Measurements from ENCODE around the gene PI4KB.

DNA sequence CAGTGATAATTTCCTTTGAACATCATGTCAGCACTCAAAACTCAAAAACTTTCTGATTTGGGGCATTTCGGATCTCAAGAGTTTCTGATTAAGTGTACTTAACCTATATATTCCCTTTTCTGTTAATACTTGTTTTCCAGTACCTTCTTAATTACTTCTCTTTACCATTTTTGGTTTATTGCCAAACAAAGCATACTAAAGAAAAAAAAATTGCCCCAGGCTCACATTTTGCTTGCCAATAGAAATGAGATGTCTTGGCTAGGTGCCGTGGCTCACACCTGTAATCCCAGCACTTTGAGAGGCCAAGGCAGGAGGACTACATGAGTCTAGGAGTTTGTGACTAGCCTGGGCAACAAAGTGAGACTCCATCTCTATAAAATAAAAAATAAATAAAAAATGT lies 67.9 kb downstream of the PI4KB start:
- TF ChIP-seq CXXC5 (CRISPR knock-in tag; IDR thresholded peaks at IDR 0.05) (no peak), KDM2B (CRISPR knock-in tag; IDR thresholded peaks at IDR 0.05) (no peak), EP300 (IDR thresholded peaks at IDR 0.05; ENCODE audit: low read length) (no peak), CEBPG (CRISPR knock-in tag; IDR thresholded peaks at IDR 0.05) (no peak), CEBPG (tag; conservative IDR thresholded peaks at IDR 0.05 in 1 of 2, IDR thresholded peaks at IDR 0.05 in 1 of 2) (no peak), TAF1 (IDR thresholded peaks at IDR 0.05; ENCODE audit: control insufficient read depth, extremely low read depth, insufficient read depth, low read length, severe bottlenecking) (no peak), C11orf30 (IDR thresholded peaks at IDR 0.05; ENCODE audit: low read depth) (no peak)
- TF ChIP-seq, protein P1, sequence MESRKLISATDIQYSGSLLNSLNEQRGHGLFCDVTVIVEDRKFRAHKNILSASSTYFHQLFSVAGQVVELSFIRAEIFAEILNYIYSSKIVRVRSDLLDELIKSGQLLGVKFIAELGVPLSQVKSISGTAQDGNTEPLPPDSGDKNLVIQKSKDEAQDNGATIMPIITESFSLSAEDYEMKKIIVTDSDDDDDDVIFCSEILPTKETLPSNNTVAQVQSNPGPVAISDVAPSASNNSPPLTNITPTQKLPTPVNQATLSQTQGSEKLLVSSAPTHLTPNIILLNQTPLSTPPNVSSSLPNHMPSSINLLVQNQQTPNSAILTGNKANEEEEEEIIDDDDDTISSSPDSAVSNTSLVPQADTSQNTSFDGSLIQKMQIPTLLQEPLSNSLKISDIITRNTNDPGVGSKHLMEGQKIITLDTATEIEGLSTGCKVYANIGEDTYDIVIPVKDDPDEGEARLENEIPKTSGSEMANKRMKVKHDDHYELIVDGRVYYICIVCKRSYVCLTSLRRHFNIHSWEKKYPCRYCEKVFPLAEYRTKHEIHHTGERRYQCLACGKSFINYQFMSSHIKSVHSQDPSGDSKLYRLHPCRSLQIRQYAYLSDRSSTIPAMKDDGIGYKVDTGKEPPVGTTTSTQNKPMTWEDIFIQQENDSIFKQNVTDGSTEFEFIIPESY (CRISPR knock-in tag; IDR thresholded peaks at IDR 0.05) = no peak
- TF ChIP-seq, protein P2, sequence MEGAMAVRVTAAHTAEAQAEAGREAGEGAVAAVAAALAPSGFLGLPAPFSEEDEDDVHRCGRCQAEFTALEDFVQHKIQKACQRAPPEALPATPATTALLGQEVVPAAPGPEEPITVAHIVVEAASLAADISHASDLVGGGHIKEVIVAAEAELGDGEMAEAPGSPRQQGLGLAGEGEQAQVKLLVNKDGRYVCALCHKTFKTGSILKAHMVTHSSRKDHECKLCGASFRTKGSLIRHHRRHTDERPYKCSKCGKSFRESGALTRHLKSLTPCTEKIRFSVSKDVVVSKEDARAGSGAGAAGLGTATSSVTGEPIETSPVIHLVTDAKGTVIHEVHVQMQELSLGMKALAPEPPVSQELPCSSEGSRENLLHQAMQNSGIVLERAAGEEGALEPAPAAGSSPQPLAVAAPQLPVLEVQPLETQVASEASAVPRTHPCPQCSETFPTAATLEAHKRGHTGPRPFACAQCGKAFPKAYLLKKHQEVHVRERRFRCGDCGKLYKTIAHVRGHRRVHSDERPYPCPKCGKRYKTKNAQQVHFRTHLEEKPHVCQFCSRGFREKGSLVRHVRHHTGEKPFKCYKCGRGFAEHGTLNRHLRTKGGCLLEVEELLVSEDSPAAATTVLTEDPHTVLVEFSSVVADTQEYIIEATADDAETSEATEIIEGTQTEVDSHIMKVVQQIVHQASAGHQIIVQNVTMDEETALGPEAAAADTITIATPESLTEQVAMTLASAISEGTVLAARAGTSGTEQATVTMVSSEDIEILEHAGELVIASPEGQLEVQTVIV (CRISPR knock-in tag; IDR thresholded peaks at IDR 0.05; ENCODE audit: borderline replicate concordance) = no peak
- TF ChIP-seq, protein P3, sequence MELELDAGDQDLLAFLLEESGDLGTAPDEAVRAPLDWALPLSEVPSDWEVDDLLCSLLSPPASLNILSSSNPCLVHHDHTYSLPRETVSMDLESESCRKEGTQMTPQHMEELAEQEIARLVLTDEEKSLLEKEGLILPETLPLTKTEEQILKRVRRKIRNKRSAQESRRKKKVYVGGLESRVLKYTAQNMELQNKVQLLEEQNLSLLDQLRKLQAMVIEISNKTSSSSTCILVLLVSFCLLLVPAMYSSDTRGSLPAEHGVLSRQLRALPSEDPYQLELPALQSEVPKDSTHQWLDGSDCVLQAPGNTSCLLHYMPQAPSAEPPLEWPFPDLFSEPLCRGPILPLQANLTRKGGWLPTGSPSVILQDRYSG (tag; conservative IDR thresholded peaks at IDR 0.05; ENCODE audit: low read depth) = no peak
- TF ChIP-seq, protein P4, sequence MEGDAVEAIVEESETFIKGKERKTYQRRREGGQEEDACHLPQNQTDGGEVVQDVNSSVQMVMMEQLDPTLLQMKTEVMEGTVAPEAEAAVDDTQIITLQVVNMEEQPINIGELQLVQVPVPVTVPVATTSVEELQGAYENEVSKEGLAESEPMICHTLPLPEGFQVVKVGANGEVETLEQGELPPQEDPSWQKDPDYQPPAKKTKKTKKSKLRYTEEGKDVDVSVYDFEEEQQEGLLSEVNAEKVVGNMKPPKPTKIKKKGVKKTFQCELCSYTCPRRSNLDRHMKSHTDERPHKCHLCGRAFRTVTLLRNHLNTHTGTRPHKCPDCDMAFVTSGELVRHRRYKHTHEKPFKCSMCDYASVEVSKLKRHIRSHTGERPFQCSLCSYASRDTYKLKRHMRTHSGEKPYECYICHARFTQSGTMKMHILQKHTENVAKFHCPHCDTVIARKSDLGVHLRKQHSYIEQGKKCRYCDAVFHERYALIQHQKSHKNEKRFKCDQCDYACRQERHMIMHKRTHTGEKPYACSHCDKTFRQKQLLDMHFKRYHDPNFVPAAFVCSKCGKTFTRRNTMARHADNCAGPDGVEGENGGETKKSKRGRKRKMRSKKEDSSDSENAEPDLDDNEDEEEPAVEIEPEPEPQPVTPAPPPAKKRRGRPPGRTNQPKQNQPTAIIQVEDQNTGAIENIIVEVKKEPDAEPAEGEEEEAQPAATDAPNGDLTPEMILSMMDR (IDR thresholded peaks at IDR 0.05 in 2 of 3, conservative IDR thresholded peaks at IDR 0.05 in 1 of 3; ENCODE audit: insufficient read depth in 2 of 3, low read depth in 1 of 3, low read length in 3 of 3) = no peak
- TF ChIP-seq, protein P5, sequence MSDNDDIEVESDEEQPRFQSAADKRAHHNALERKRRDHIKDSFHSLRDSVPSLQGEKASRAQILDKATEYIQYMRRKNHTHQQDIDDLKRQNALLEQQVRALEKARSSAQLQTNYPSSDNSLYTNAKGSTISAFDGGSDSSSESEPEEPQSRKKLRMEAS (CRISPR knock-in tag; IDR thresholded peaks at IDR 0.05) = no peak
